ENCODE results near the gene PHYKPL.

- peak; percentile 15; the same call in 1 of the 2 replicates for TF ChIP-seq POLR2AphosphoS5 (IDR thresholded peaks at IDR 0.05; ENCODE audit: low read depth)
- no peak for TF ChIP-seq CTCF (IDR thresholded peaks at IDR 0.05; ENCODE audit: insufficient read depth, low read length)
- TF ChIP-seq GABPA (IDR thresholded peaks at IDR 0.05; ENCODE audit: low read depth) = no peak
- TF ChIP-seq REST (IDR thresholded peaks at IDR 0.05; ENCODE audit: insufficient replicate concordance, low read depth) = no peak
- TF ChIP-seq SPI1 (IDR thresholded peaks at IDR 0.05; ENCODE audit: borderline replicate concordance, low read depth) = no peak
These were observed 27.5 kb downstream of the PHYKPL start for GRCh38 chr5:178204935-178205748.
